NB4 (cell line): ENCODE measurements around the gene GSTO1.
"Not testable (repeated sequence)": the region's sequence is repeated elsewhere in the genome, so short reads cannot be mapped to it uniquely, and the experiment has no call there.

ENCODE experiments used
- CTCF ChIP-seq: IDR thresholded peaks from one replicate; pipeline ENCODE4 v1.5.1; 2012; ENCODE audit warnings: low read depth, low read length
- MAX ChIP-seq: IDR thresholded peaks from 2 replicates; pipeline ENCODE4 v1.6.1; 2011; ENCODE audit warnings: low read depth, low read length
- MYC ChIP-seq: IDR thresholded peaks from 2 replicates; pipeline ENCODE4 v1.6.1; 2011; ENCODE audit warnings: low read depth, low read length
- POLR2A ChIP-seq: IDR thresholded peaks from 2 replicates; pipeline ENCODE4 v1.6.1; 2011; ENCODE audit warnings: mild to moderate bottlenecking; ENCODE audit not compliant: insufficient read length; ENCODE audit errors: extremely low read depth

GRCh38 chr10:104248931-104249330 lies 5.8 kb upstream of the GSTO1 start:
- not testable (repeated sequence) for TF ChIP-seq CTCF, POLR2A, MAX, MYC
